ENCODE results near the gene PRPF19. TPM values are rescaled to one million over a fixed set of nuclear protein-coding genes. Genes with fewer than 3 reads are reported as not detected.

PRPF19 gene
- total RNA-seq, 1 donor from 2014 or later = 36.1 TPM

DNA sequence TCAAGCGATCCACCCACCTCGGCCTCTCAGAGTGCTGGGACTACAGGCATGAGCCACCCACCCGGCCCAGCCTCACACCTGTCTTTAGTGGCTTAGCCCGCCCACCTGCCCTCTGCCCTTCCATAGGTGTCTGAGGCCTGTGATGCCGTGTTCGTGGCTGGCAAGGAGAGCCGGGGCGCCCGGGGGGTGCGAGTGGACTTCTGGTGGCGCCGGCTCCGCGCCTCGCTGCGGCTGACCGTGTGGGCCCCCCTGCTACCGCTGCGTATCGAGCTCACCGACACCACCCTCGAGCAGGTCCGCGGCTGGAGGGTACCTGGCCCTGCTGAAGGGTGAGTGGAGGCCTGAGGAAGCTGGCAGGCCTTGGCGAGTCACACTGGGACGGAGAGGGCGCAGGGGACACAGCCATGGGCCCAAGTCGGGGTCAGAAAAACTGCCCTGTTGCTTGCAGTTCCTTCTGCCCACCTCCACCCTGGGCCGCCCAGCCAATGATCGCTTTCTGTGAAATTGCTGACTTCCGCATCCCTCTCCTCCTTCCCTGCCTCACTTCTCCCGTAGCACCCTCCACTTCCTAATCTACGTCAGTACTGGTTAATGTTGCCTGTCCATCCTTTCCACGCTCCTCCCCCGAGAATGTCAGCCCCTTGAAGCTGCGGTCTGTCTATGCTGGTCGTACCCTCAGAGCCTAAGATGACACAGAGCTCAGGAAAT is 27.2 kb upstream of the PRPF19 start:
- no peaks in the 10 kb centered on the region for H3K27me3 ChIP-seq (ENCODE audit: control insufficient read depth, insufficient read depth, low read length)
- FAIRE-seq (no peak), DNase-seq (ENCODE audit: low read depth) (no peak)
- H3K4me3 ChIP-seq (ENCODE audit: low read depth, low read length) = no peak overlapping the region
- peaks cover 25% of the 10 kb centered on the region for H3K36me3 ChIP-seq (ENCODE audit: control insufficient read depth, insufficient read depth, low read length)
- no peak for TF ChIP-seq CTCF (IDR thresholded peaks at IDR 0.05; ENCODE audit: insufficient read depth, low read length, severe bottlenecking)

- FAIRE-seq (no peak), DNase-seq (ENCODE audit: low read depth) (no peak)
- H3K27me3 ChIP-seq (ENCODE audit: control insufficient read depth, insufficient read depth, low read length) = no peaks in the 10 kb centered on the region
- no peak overlapping the region for H3K4me3 ChIP-seq (ENCODE audit: low read depth, low read length)
- no peak for TF ChIP-seq CTCF (IDR thresholded peaks at IDR 0.05; ENCODE audit: insufficient read depth, low read length, severe bottlenecking)
- peaks cover 30% of the 10 kb centered on the region for H3K36me3 ChIP-seq (ENCODE audit: control insufficient read depth, insufficient read depth, low read length)
Observed at GRCh38 chr11:60932605-60933356, 26.4 kb upstream of the PRPF19 start.

DNA sequence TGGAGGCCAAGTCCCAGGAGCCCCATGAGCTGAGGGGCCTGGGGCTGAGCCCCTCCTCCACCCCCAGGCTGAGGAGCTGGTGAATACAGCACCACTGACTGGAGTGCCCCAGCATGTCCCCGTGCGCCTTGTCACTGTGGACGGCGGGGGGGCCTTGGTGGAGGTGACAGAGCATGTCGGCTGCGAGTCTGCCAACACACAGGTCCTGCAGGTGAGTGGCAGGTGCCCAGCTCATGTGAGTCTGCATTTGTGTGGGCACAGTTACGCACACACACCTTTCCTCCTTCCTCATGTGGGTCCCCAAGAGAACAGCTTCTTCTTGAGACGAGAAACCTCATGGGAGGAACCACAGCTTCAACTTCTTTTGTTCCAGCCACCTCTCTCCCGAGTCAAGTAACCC is 25.5 kb upstream of the PRPF19 start:
- DNase-seq (ENCODE audit: low read depth) (no peak), FAIRE-seq (no peak)
- peaks cover 32% of the 10 kb centered on the region for H3K36me3 ChIP-seq (ENCODE audit: control insufficient read depth, insufficient read depth, low read length)

DNA sequence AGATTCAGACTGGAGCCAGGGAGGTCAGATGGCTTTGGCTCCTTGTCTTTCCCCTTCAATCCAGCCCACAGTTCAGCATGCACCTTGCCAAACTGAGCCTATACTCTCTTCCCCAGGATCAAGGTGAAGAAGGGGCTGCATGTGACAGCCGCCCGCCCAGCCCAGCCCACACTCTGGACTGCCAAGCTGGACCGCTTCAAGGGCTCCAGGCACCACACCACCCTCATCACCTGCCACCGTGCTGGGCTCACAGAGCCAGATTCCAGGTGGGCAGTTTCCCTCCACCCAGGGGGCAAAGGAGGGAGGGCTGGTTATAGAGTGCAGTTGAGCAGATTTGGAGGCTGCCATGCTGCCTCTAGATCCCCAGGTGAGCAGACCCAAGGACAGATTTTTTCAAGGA is 24.0 kb upstream of the PRPF19 start:
- Histone ChIP-seq H3K4me3 (ENCODE audit: low read depth, low read length) (no peak overlapping the region), H3K36me3 (ENCODE audit: control insufficient read depth, insufficient read depth, low read length) (peaks cover 30% of the 10 kb centered on the region), H3K27me3 (ENCODE audit: control insufficient read depth, insufficient read depth, low read length) (no peaks in the 10 kb centered on the region)
- no peak for TF ChIP-seq CTCF (IDR thresholded peaks at IDR 0.05; ENCODE audit: insufficient read depth, low read length, severe bottlenecking)
- DNase-seq (ENCODE audit: low read depth) (no peak), FAIRE-seq (no peak)

More for the DNA sequence above, 25.5 kb upstream of the PRPF19 start:
- no peak overlapping the region for H3K4me3 ChIP-seq (ENCODE audit: low read depth, low read length)
- H3K27me3 ChIP-seq (ENCODE audit: control insufficient read depth, insufficient read depth, low read length) = no peaks in the 10 kb centered on the region
- TF ChIP-seq CTCF (IDR thresholded peaks at IDR 0.05; ENCODE audit: insufficient read depth, low read length, severe bottlenecking) = no peak

DNA sequence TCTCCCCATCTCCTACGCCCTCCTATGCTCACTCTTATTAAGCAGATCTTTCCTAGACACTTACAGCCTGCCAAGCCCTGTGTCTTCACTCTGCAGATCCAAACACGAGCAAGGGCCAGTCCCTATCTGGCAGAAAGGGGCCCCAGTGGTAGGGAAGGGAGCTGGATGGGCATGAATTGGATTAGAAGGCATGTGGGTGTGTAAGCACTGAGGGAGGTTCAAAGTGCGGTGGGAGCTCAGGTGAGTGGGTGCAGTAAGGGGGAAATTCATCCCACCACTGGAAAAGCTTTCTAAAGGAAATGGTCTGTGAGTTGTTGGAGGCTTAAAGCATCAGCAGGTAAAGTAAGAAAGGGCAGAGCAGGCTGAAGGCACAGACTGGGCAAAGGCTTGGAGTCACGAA is 23.4 kb upstream of the PRPF19 start:
- no peak overlapping the region for H3K4me3 ChIP-seq (ENCODE audit: low read depth, low read length)
- H3K27me3 ChIP-seq (ENCODE audit: control insufficient read depth, insufficient read depth, low read length) = no peaks in the 10 kb centered on the region
- DNase-seq (ENCODE audit: low read depth) (no peak), FAIRE-seq (no peak)
- H3K36me3 ChIP-seq (ENCODE audit: control insufficient read depth, insufficient read depth, low read length) = peaks cover 30% of the 10 kb centered on the region
- no peak for TF ChIP-seq CTCF (IDR thresholded peaks at IDR 0.05; ENCODE audit: insufficient read depth, low read length, severe bottlenecking)

All from bronchial epithelial cell (primary cell).